NCI-H510A (cell line): Measurements from ENCODE around the gene HOXA6.

Experiments used
- DNase-seq: peaks from one replicate; lab custom pipeline; 2025; lab: John Stamatoyannopoulos, UW

The HOXA6 gene

GRCh38 chr7:27122077-27122910 is 25.3 kb downstream of the HOXA6 start:
- no peak for DNase-seq

GRCh38 chr7:27121684-27122076 is 25.9 kb downstream of the HOXA6 start:
- no peak for DNase-seq

- DNase-seq, result no peak
Observed at GRCh38 chr7:27119412-27119911, 28.1 kb downstream of the HOXA6 start.

GRCh38 chr7:27118580-27118979 is 29.0 kb downstream of the HOXA6 start:
- DNase-seq, result no peak

GRCh38 chr7:27117887-27118491 is 29.6 kb downstream of the HOXA6 start:
- no peak for DNase-seq

- no peak for DNase-seq
Observed at GRCh38 chr7:27116962-27117886, 30.4 kb downstream of the HOXA6 start.

- no peak for DNase-seq
Observed at GRCh38 chr7:27116031-27116961, 31.3 kb downstream of the HOXA6 start.

- DNase-seq, result no peak
Observed at GRCh38 chr7:27115221-27116026, 32.1 kb downstream of the HOXA6 start.

GRCh38 chr7:27114881-27115220 is 32.7 kb downstream of the HOXA6 start:
- no peak for DNase-seq

GRCh38 chr7:27113991-27114769 is 33.4 kb downstream of the HOXA6 start:
- DNase-seq, result no peak

GRCh38 chr7:27112955-27113949 is 34.3 kb downstream of the HOXA6 start:
- no peak for DNase-seq

GRCh38 chr7:27112361-27112760 is 35.2 kb downstream of the HOXA6 start:
- no peak for DNase-seq

GRCh38 chr7:27111751-27112277 is 35.8 kb downstream of the HOXA6 start:
- DNase-seq, result no peak

- no peak for DNase-seq
Observed at GRCh38 chr7:27111042-27111750, 36.4 kb downstream of the HOXA6 start.

GRCh38 chr7:27110186-27111031 is 37.2 kb downstream of the HOXA6 start:
- no peak for DNase-seq

GRCh38 chr7:27109466-27110185 is 37.9 kb downstream of the HOXA6 start:
- DNase-seq, result no peak
